Adipocyte (in vitro differentiated cells): Measurements from ENCODE around the gene ATRN.

Experiments
- DNase-seq: peaks from one replicate; pipeline ENCODE4 v3.0.0-alpha.2; 2015; ENCODE audit warnings: low read depth
- H3K27me3 ChIP-seq: replicated peaks from 2 replicates; pipeline ENCODE4 v1.7.0; 2013; ENCODE audit warnings: mild to moderate bottlenecking, low read length, moderate library complexity; ENCODE audit not compliant: control insufficient read depth, insufficient read depth
- H3K36me3 ChIP-seq: 2 replicates; pipeline ENCODE4 v1.7.0; 2013; ENCODE audit warnings: low read length, mild to moderate bottlenecking, moderate library complexity; ENCODE audit not compliant: control insufficient read depth, insufficient read depth, severe bottlenecking
- H3K4me1 ChIP-seq: 2 replicates; pipeline ENCODE4 v1.7.0; 2013; ENCODE audit warnings: mild to moderate bottlenecking, low read length, moderate library complexity; ENCODE audit not compliant: control insufficient read depth, insufficient read depth
- H3K4me3 ChIP-seq: 2 replicates; pipeline ENCODE4 v1.7.0; 2013; ENCODE audit warnings: mild to moderate bottlenecking, low read length, moderate library complexity
- H3K9ac ChIP-seq: 2 replicates; pipeline ENCODE4 v1.7.0; 2013; ENCODE audit warnings: mild to moderate bottlenecking, low read length, moderate library complexity
- H3K9me3 ChIP-seq: 2 replicates; pipeline ENCODE4 v1.7.0; 2013; ENCODE audit warnings: mild to moderate bottlenecking, low read length, moderate library complexity; ENCODE audit not compliant: control insufficient read depth

ATRN gene

DNA sequence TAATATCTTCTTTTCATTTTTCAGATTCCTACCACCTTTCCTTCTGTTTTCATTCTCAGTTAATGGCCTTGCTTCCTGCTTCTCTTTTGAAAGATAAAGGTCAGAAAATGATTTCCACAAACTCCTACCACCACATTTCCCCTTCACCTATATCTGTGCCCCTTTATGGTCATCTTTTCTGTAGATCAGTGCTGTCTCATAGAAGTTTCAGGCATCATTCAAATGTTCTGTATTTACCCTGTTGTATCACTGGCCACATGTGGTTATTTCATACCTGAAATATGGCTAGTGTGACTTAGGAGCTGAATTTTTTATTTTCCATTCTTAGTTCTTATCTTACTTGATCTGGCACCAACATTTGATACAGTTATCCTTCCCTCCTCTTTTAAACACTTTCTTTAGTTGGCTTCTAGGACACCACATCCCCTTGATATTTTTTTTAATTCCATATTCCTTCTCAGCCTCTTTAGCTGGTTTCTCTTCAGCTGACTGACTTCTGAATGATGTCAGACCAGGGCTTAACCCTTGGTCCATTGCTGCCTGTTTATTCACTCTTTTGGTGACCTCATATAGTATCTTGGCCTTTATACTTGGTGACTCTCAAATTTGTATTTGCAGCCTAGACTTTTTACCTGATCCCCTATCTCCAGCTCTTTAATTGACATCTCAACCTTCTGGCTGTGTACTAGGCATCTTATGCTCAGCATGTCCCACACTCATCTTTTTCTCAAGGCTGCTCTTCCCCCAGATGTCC, 81.0 kb downstream of the ATRN start:
- DNase-seq: no peak
- no peaks in the 10 kb centered on the region for H3K27me3 ChIP-seq
- H3K9me3 ChIP-seq: no peaks in the 10 kb centered on the region
- no peak overlapping the region for H3K4me3 ChIP-seq
- H3K9ac ChIP-seq: no peak overlapping the region
- H3K36me3 ChIP-seq: peaks cover 22% of the 10 kb centered on the region
- peaks cover 4% of the 10 kb centered on the region for H3K4me1 ChIP-seq

GRCh38 chr20:3553663-3554062, 82.8 kb downstream of the ATRN start:
- Histone ChIP-seq H3K9me3 (no peaks in the 10 kb centered on the region), H3K36me3 (peaks cover 15% of the 10 kb centered on the region), H3K4me3 (no peak overlapping the region), H3K27me3 (no peaks in the 10 kb centered on the region), H3K4me1 (peaks cover 4% of the 10 kb centered on the region), H3K9ac (no peak overlapping the region)
- no peak for DNase-seq

DNA sequence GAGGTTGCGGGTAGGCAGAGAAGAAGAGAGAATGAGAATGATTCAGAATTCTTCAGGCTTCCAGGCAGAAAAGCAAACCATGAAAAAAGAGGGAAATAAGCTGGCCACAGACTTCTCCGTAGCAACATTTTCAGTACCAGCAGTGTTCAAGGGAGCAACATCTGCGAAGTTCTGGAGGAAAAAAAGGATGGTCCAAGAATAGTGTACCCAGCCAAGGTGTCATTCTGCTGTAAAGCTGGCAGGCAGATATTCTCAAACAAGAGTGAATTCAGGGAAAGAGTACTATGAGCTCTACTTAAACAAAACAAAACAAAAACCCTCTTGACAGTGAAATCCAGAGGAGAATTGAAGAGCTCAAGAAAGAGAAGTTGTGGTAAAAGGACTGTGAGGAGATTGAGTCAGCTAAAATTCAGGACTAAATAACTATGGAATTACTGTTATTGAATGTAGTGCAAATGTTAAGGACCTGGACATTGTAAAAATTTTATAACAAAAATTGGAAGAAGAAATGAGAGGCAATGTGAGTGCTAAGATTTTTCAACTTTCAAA, 86.5 kb downstream of the ATRN start:
- H3K4me3 ChIP-seq: no peak overlapping the region
- H3K9me3 ChIP-seq: no peaks in the 10 kb centered on the region
- H3K27me3 ChIP-seq: no peaks in the 10 kb centered on the region
- H3K36me3 ChIP-seq: peaks cover 8% of the 10 kb centered on the region
- no peak for DNase-seq
- no peak overlapping the region for H3K9ac ChIP-seq
- no peaks in the 10 kb centered on the region for H3K4me1 ChIP-seq

GRCh38 chr20:3559231-3559630, 88.4 kb downstream of the ATRN start:
- no peaks in the 10 kb centered on the region for H3K9me3 ChIP-seq
- DNase-seq: no peak
- H3K36me3 ChIP-seq: peaks cover 14% of the 10 kb centered on the region

DNA sequence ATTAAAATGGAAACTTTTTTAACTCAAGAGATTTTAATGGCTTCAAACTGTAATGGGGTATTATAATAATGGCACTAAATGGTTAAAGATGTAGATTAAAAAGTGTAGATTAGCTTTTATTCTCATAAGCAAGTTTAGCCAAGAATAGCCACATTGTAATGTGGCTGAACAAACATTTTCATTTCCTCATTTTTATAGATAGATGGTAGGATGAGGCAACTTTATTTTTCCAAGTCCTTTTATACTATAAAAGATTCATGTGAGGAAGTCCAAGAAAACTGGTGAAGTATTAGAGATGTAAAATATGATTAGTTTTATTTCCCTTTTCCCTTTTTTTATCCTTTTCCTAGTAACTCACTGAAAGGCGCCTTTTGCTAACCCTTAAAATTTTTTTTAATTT, 88.8 kb downstream of the ATRN start:
- Histone ChIP-seq H3K27me3 (no peaks in the 10 kb centered on the region), H3K4me1 (no peaks in the 10 kb centered on the region), H3K9me3 (no peaks in the 10 kb centered on the region), H3K36me3 (peaks cover 14% of the 10 kb centered on the region), H3K4me3 (no peak overlapping the region), H3K9ac (no peak overlapping the region)
- DNase-seq: no peak

More at GRCh38 chr20:3559231-3559630, 88.4 kb downstream of the ATRN start:
- H3K27me3 ChIP-seq: no peaks in the 10 kb centered on the region
- no peak overlapping the region for H3K9ac ChIP-seq
- no peaks in the 10 kb centered on the region for H3K4me1 ChIP-seq
- H3K4me3 ChIP-seq: no peak overlapping the region

- H3K9ac ChIP-seq: no peak overlapping the region
- H3K4me3 ChIP-seq: no peak overlapping the region
- H3K27me3 ChIP-seq: no peaks in the 10 kb centered on the region
- no peaks in the 10 kb centered on the region for H3K9me3 ChIP-seq
- peaks cover 14% of the 10 kb centered on the region for H3K36me3 ChIP-seq
- no peak for DNase-seq
- H3K4me1 ChIP-seq: no peaks in the 10 kb centered on the region
Observed at GRCh38 chr20:3560162-3560561, 89.3 kb downstream of the ATRN start.

- Histone ChIP-seq H3K27me3 (no peaks in the 10 kb centered on the region), H3K9ac (no peak overlapping the region), H3K4me1 (no peaks in the 10 kb centered on the region), H3K4me3 (no peak overlapping the region), H3K36me3 (peaks cover 14% of the 10 kb centered on the region), H3K9me3 (no peaks in the 10 kb centered on the region)
- DNase-seq: no peak
Observed at GRCh38 chr20:3560578-3560977, 89.8 kb downstream of the ATRN start.

GRCh38 chr20:3563133-3563532, 92.3 kb downstream of the ATRN start:
- H3K4me3 ChIP-seq: no peak overlapping the region
- H3K4me1 ChIP-seq: no peaks in the 10 kb centered on the region
- no peak for DNase-seq
- H3K27me3 ChIP-seq: no peaks in the 10 kb centered on the region
- H3K9me3 ChIP-seq: no peaks in the 10 kb centered on the region
- peaks cover 27% of the 10 kb centered on the region for H3K36me3 ChIP-seq
- H3K9ac ChIP-seq: no peak overlapping the region

GRCh38 chr20:3563548-3564177, 92.8 kb downstream of the ATRN start:
- H3K27me3 ChIP-seq: no peaks in the 10 kb centered on the region
- no peaks in the 10 kb centered on the region for H3K9me3 ChIP-seq
- H3K36me3 ChIP-seq: peaks cover 28% of the 10 kb centered on the region
- no peak overlapping the region for H3K9ac ChIP-seq
- no peak overlapping the region for H3K4me3 ChIP-seq
- DNase-seq: peak; percentile 83
- H3K4me1 ChIP-seq: no peaks in the 10 kb centered on the region

DNA sequence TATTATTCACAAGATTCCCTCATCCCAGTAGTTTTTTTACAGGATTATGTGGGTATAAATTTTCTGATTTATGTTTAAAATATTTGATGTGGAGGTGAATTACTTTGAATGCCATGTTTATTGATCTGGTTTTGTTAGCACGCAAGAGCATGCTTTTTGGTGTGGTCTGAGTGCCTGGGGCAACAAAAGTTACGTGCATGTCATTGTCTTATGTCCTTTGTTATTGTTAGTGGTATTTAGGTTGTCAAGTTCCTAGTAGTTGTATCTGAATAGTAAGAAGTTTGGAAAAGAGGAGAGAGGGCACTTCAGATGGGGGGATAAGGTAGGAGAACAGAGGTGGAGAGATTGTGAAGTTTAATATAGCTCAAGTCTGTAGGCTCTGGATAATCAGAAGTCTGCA, 95.0 kb downstream of the ATRN start:
- no peaks in the 10 kb centered on the region for H3K9me3 ChIP-seq
- no peaks in the 10 kb centered on the region for H3K4me1 ChIP-seq
- H3K4me3 ChIP-seq: no peak overlapping the region
- H3K36me3 ChIP-seq: peaks cover 31% of the 10 kb centered on the region
- H3K27me3 ChIP-seq: no peaks in the 10 kb centered on the region
- DNase-seq: no peak
- H3K9ac ChIP-seq: no peak overlapping the region

DNA sequence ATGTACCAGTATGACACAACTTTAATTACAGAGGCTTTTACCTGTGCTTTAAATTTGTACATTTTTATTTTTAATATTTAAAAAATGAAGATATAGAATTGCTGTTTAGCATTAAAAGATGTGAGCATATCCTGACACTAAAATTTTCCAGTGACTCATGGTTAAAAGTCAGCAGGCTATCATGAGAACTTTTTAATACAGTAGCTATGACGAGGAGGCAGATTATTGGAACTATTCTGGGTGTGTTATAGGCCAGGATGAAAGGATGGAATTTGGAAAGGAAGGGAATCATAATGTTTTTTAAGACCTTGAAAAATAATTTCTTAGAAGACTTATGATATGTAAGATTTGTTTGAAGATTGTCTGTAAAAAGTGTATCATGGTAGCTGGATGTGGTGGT, 101.3 kb downstream of the ATRN start:
- H3K27me3 ChIP-seq: no peaks in the 10 kb centered on the region
- DNase-seq: no peak
- H3K9ac ChIP-seq: no peak overlapping the region
- peaks cover 30% of the 10 kb centered on the region for H3K36me3 ChIP-seq
- H3K9me3 ChIP-seq: no peaks in the 10 kb centered on the region
- H3K4me1 ChIP-seq: no peaks in the 10 kb centered on the region
- no peak overlapping the region for H3K4me3 ChIP-seq
